ENCODE results near the gene SERPIND1.
A peak's percentile ranks its signal among the peaks of the same experiment; 100 is the strongest.
"Not testable (repeated sequence)": the region's sequence is repeated elsewhere in the genome, so short reads cannot be mapped to it uniquely, and the experiment has no call there.

SERPIND1 gene

GRCh38 chr22:20773793-20774212 lies at the start of gene SERPIND1:
Gene SERPIND1 (plus strand): TSS chr22:20774113. CDS start chr22:20779313, 5,200 bp downstream.
- DNase-seq (ENCODE audit: low spot score), result no peak

GRCh38 chr22:20724676-20725454 lies 49.0 kb upstream of the SERPIND1 start:
- DNase-seq (ENCODE audit: low spot score), result no peak

- no peak for DNase-seq (ENCODE audit: low spot score)
These were observed 47.8 kb upstream of the SERPIND1 start for GRCh38 chr22:20725987-20726558.

GRCh38 chr22:20727118-20728015 lies 46.5 kb upstream of the SERPIND1 start:
- DNase-seq (ENCODE audit: low spot score), result no peak

- DNase-seq (ENCODE audit: low spot score), result no peak
These were observed 45.3 kb upstream of the SERPIND1 start for GRCh38 chr22:20728523-20729190.

- DNase-seq (ENCODE audit: low spot score), result no peak
These were observed 44.7 kb upstream of the SERPIND1 start for GRCh38 chr22:20729194-20729593.

GRCh38 chr22:20732431-20732830 lies 41.5 kb upstream of the SERPIND1 start:
- not testable (repeated sequence) for DNase-seq (ENCODE audit: low spot score)

- DNase-seq (ENCODE audit: low spot score), result not testable (repeated sequence)
These were observed 38.4 kb upstream of the SERPIND1 start for GRCh38 chr22:20735356-20736162.

- DNase-seq (ENCODE audit: low spot score), result not testable (repeated sequence)
These were observed 37.0 kb upstream of the SERPIND1 start for GRCh38 chr22:20736891-20737290.

GRCh38 chr22:20738394-20739089 lies 35.4 kb upstream of the SERPIND1 start:
- no peak for DNase-seq (ENCODE audit: low spot score)

GRCh38 chr22:20740222-20740951 lies 33.5 kb upstream of the SERPIND1 start:
- no peak for DNase-seq (ENCODE audit: low spot score)

GRCh38 chr22:20741008-20741633 lies 32.8 kb upstream of the SERPIND1 start:
- no peak for DNase-seq (ENCODE audit: low spot score)

GRCh38 chr22:20741634-20742581 lies 32.0 kb upstream of the SERPIND1 start:
- peak; percentile 24 for DNase-seq (ENCODE audit: low spot score)

GRCh38 chr22:20742764-20743163 lies 31.1 kb upstream of the SERPIND1 start:
- DNase-seq (ENCODE audit: low spot score), result no peak

- DNase-seq (ENCODE audit: low spot score), result no peak
These were observed 29.5 kb upstream of the SERPIND1 start for GRCh38 chr22:20744456-20744855.

GRCh38 chr22:20745119-20745518 lies 28.8 kb upstream of the SERPIND1 start:
- DNase-seq (ENCODE audit: low spot score), result no peak

- DNase-seq (ENCODE audit: low spot score), result no peak
These were observed 27.3 kb upstream of the SERPIND1 start for GRCh38 chr22:20746431-20747189.

Data from LoVo (cell line).